Epithelial cell of esophagus (primary cell): ENCODE results near the gene OR10H4.

ENCODE experiments used
- DNase-seq: peaks from one replicate; pipeline ENCODE4 v3.0.0; 2010; ENCODE audit warnings: low read depth
- H3K4me3 ChIP-seq: 2 replicates; pipeline ENCODE4 v1.5.1; 2011; ENCODE audit warnings: mild to moderate bottlenecking, low read length, control low read depth
- CTCF ChIP-seq: IDR thresholded peaks from 2 replicates; pipeline ENCODE4 v1.5.1; 2011; ENCODE audit warnings: low read depth, mild to moderate bottlenecking, low read length, control low read depth, inconsistent platforms; ENCODE audit not compliant: insufficient read depth; ENCODE audit errors: missing control alignments

Gene OR10H4

GRCh38 chr19:15992014-15992413 is 43.2 kb downstream of the OR10H4 start:
- H3K4me3 ChIP-seq = no peak overlapping the region
- no peak for DNase-seq
- no peak for TF ChIP-seq CTCF

- no peak for DNase-seq
- no peak for TF ChIP-seq CTCF
- H3K4me3 ChIP-seq = no peak overlapping the region
These were observed 46.7 kb downstream of the OR10H4 start for GRCh38 chr19:15995536-15995935.

- no peak for DNase-seq
- no peak for TF ChIP-seq CTCF
- H3K4me3 ChIP-seq = no peak overlapping the region
These were observed 49.4 kb downstream of the OR10H4 start for GRCh38 chr19:15998166-15998565.
